OCI-LY1 (cell line): ENCODE data around the gene HLF.

Source experiments
- H2AFZ ChIP-seq: fragments of 200-600 bp; sonication (generic), shearing (Covaris generic); 2 replicates; pipeline ENCODE4 v1.6.0; 2014; ENCODE audit warnings: antibody characterized with exemption, mild to moderate bottlenecking, low read length
- H3F3A ChIP-seq: fragments of 200-600 bp; sonication (generic), shearing (Covaris generic); 2 replicates; pipeline ENCODE4 v1.6.0; 2014; ENCODE audit warnings: mild to moderate bottlenecking, antibody characterized with exemption, low read length, moderate library complexity; ENCODE audit not compliant: insufficient read depth
- H3K27ac ChIP-seq: fragments of 200-600 bp; sonication (generic); 2 replicates; pipeline ENCODE4 v1.5.1; 2014; ENCODE audit warnings: low read length, mixed run types, mild to moderate bottlenecking, low read depth; ENCODE audit not compliant: poor library complexity, severe bottlenecking
- H3K27me3 ChIP-seq: fragments of 200-600 bp; sonication (generic); 2 replicates; pipeline ENCODE4 v1.6.0; 2014; ENCODE audit warnings: antibody characterized with exemption, mild to moderate bottlenecking, low read length, moderate library complexity; ENCODE audit not compliant: insufficient read depth
- H3K36me3 ChIP-seq: fragments of 200-600 bp; sonication (generic); 2 replicates; pipeline ENCODE4 v1.6.1; 2014; ENCODE audit warnings: mild to moderate bottlenecking, antibody characterized with exemption, low read length, moderate library complexity, mixed read lengths; ENCODE audit not compliant: insufficient read depth
- H3K4me1 ChIP-seq: fragments of 200-600 bp; sonication (generic); 2 replicates; pipeline ENCODE4 v1.5.1; 2014; ENCODE audit warnings: mild to moderate bottlenecking, low read length, moderate library complexity; ENCODE audit not compliant: insufficient read depth, severe bottlenecking
- H3K4me2 ChIP-seq: fragments of 200-600 bp; sonication (generic), shearing (Covaris generic); 2 replicates; pipeline ENCODE4 v1.6.1; 2014; ENCODE audit warnings: low read length
- H3K4me3 ChIP-seq: fragments of 200-600 bp; sonication (generic); 2 replicates; pipeline ENCODE4 v1.5.1; 2014; ENCODE audit warnings: low read length, low read depth, mild to moderate bottlenecking, mixed read lengths; ENCODE audit not compliant: poor library complexity, severe bottlenecking
- H3K79me2 ChIP-seq: fragments of 200-600 bp; shearing (Covaris generic); 2 replicates; pipeline ENCODE4 v1.6.1; 2016; ENCODE audit warnings: mixed run types, low read length, mixed read lengths; ENCODE audit not compliant: insufficient read depth
- H3K9ac ChIP-seq: fragments of 200-600 bp; sonication (generic), shearing (Covaris generic); 2 replicates; pipeline ENCODE4 v1.6.1; 2014; ENCODE audit warnings: mild to moderate bottlenecking, low read length, mixed read lengths
- H3K9me2 ChIP-seq: fragments of 200-600 bp; sonication (generic), shearing (Covaris generic); 2 replicates; pipeline ENCODE4 v1.6.1; 2014; ENCODE audit warnings: low read depth, mild to moderate bottlenecking, low read length, mixed read lengths
- H3K9me3 ChIP-seq: fragments of 200-600 bp; shearing (Covaris generic); 2 replicates; pipeline ENCODE4 v1.6.1; 2014; ENCODE audit warnings: low read length, mixed read lengths
- H4K20me1 ChIP-seq: fragments of 200-600 bp; sonication (generic), shearing (Covaris generic); 2 replicates; pipeline ENCODE4 v1.6.0; 2016; ENCODE audit warnings: mild to moderate bottlenecking, low read length; ENCODE audit not compliant: insufficient read depth
- CTCF ChIP-seq: fragments of 200-600 bp; sonication (generic), shearing (Covaris generic); IDR thresholded peaks from 2 replicates; pipeline ENCODE4 v1.5.1; 2017; ENCODE audit warnings: mild to moderate bottlenecking, antibody characterized with exemption, low read length, moderate library complexity, mixed read lengths
- EZH2 ChIP-seq: fragments of 200-600 bp; sonication (generic), shearing (Covaris generic); IDR thresholded peaks from 2 replicates; pipeline ENCODE4 v1.8.0; 2017; ENCODE audit warnings: borderline replicate concordance, mixed run types, mild to moderate bottlenecking, antibody characterized with exemption, low read length, moderate library complexity, mixed read lengths

Gene HLF

GRCh38 chr17:55320594-55321426 is 56.0 kb downstream of the HLF start:
- H3K9me2 ChIP-seq = no peaks in the 10 kb centered on the region
- no peak overlapping the region for H3K4me3 ChIP-seq
- no peaks in the 10 kb centered on the region for H3K9me3 ChIP-seq
- H3K9ac ChIP-seq = no peak overlapping the region
- peaks cover 3% of the 10 kb centered on the region; the same call in 1 of the 2 replicates for H3K27me3 ChIP-seq
- H3F3A ChIP-seq = no peaks in the 10 kb centered on the region
- no peaks in the 10 kb centered on the region for H3K36me3 ChIP-seq
- no peaks in the 10 kb centered on the region for H3K79me2 ChIP-seq
- no peak overlapping the region for H2AFZ ChIP-seq
- H3K4me2 ChIP-seq = no peak overlapping the region
- no peaks in the 10 kb centered on the region for H4K20me1 ChIP-seq
- TF ChIP-seq EZH2 = no peak
- no peak for TF ChIP-seq CTCF
- H3K4me1 ChIP-seq = no peaks in the 10 kb centered on the region
- H3K27ac ChIP-seq = no peak overlapping the region

GRCh38 chr17:55321427-55322060 is 56.8 kb downstream of the HLF start:
- Histone ChIP-seq H3K4me2 (no peak overlapping the region), H3K9me3 (no peaks in the 10 kb centered on the region), H3K79me2 (no peaks in the 10 kb centered on the region), H3K27ac (no peak overlapping the region), H4K20me1 (no peaks in the 10 kb centered on the region), H3K4me3 (no peak overlapping the region), H3K9ac (no peak overlapping the region), H3K4me1 (no peaks in the 10 kb centered on the region), H3F3A (no peaks in the 10 kb centered on the region), H3K36me3 (no peaks in the 10 kb centered on the region), H2AFZ (no peak overlapping the region), H3K27me3 (no peaks in the 10 kb centered on the region; the same call in 1 of the 2 replicates), H3K9me2 (no peaks in the 10 kb centered on the region)
- TF ChIP-seq EZH2 = no peak
- no peak for TF ChIP-seq CTCF

- TF ChIP-seq CTCF (no peak), EZH2 (no peak)
- Histone ChIP-seq H3K36me3 (no peaks in the 10 kb centered on the region), H3K9ac (no peak overlapping the region), H3K4me1 (no peaks in the 10 kb centered on the region), H3K79me2 (no peaks in the 10 kb centered on the region), H3K9me3 (no peaks in the 10 kb centered on the region), H4K20me1 (no peaks in the 10 kb centered on the region), H2AFZ (no peak overlapping the region), H3K27me3 (no peaks in the 10 kb centered on the region; the same call in 1 of the 2 replicates), H3K4me3 (no peak overlapping the region), H3K27ac (no peak overlapping the region), H3K4me2 (no peak overlapping the region), H3K9me2 (no peaks in the 10 kb centered on the region), H3F3A (no peaks in the 10 kb centered on the region)
Measured at GRCh38 chr17:55322453-55322985, 57.8 kb downstream of the HLF start.
